B cell (primary cell): Measurements from ENCODE around the gene LRP4. TPM values are rescaled to one million over a fixed set of nuclear protein-coding genes. Genes with fewer than 3 reads are reported as not detected.

Experiments
- ATAC-seq: fragments of 200-7000 bp; cut with Tn5 transposase; one replicate; pipeline ENCODE4 v1.10.0; 2021; ENCODE audit warnings: low read depth, mild to moderate bottlenecking, moderate number of reproducible peaks, moderate library complexity
- CTCF ChIA-PET: fragments of 350-600 bp; sonication (Branson Sonifier 250); formaldehyde crosslinking; loops from one replicate; lab custom pipeline; 2021; ENCODE audit warnings: antibody characterized with exemption, inconsistent platforms; lab: Charles Lee
- POLR2A ChIA-PET: fragments of 350-600 bp; sonication (Branson Sonifier 250); formaldehyde crosslinking; loops from one replicate; lab custom pipeline; 2021; ENCODE audit warnings: antibody characterized with exemption; lab: Charles Lee
- DNase-seq: peaks from one replicate; pipeline ENCODE4 v3.0.0; 2013
- H2AFZ ChIP-seq: 2 replicates; pipeline ENCODE4 v1.6.1; 2012; ENCODE audit warnings: mild to moderate bottlenecking, low read depth, low read length; ENCODE audit not compliant: insufficient read depth, poor library complexity, severe bottlenecking
- H3K27ac ChIP-seq, 2 donors: 1 replicate in 1 of 2; 2 replicates in 1 of 2; pipeline ENCODE4 v1.5.1; 2012 to 2013; ENCODE audit warnings: low read length in 2 of 2, mild to moderate bottlenecking in 2 of 2, moderate library complexity in 1 of 2
- H3K27me3 ChIP-seq, 4 experiments: fragments of 200-600 bp in 1 of 4; sonication (generic) in 1 of 4; replicated peaks in 1 of 4; 1 replicate in 2 of 4; 2 replicates in 2 of 4; pipeline versions ENCODE4 v1.6.1 to v1.7.0; 2013 to 2016; ENCODE audit warnings: low read length in 3 of 4, mild to moderate bottlenecking in 2 of 4, mixed read lengths in 1 of 4, moderate library complexity in 1 of 4; ENCODE audit not compliant: insufficient read depth in 4 of 4, control insufficient read depth in 3 of 4; ENCODE audit errors: control extremely low read depth in 1 of 4
- H3K36me3 ChIP-seq, 2 experiments: replicated peaks in 1 of 2; 1 replicate in 1 of 2; 2 replicates in 1 of 2; pipeline versions ENCODE4 v1.6.1 to v1.7.1; 2013; ENCODE audit warnings: low read length in 1 of 2; ENCODE audit not compliant: insufficient read depth in 2 of 2, control insufficient read depth in 1 of 2; ENCODE audit errors: control extremely low read depth in 1 of 2, extremely low read depth in 1 of 2
- H3K4me1 ChIP-seq, 2 donors: fragments of 200-600 bp in 1 of 2; sonication (generic) in 1 of 2; 1 replicate in 1 of 2; 2 replicates in 1 of 2; pipeline versions ENCODE4 v1.5.1 to v1.6.1; 2013 to 2017; ENCODE audit warnings: low read length in 2 of 2; ENCODE audit not compliant: control insufficient read depth in 2 of 2, insufficient read depth in 2 of 2
- H3K4me2 ChIP-seq: replicated peaks from 2 replicates; pipeline ENCODE3; 2012; ENCODE audit warnings: mild to moderate bottlenecking, low read depth, low read length; ENCODE audit not compliant: poor library complexity, severe bottlenecking
- H3K4me3 ChIP-seq, 5 experiments: fragments of 200-600 bp in 1 of 5; sonication (generic) in 1 of 5; 1 replicate in 3 of 5; 2 replicates in 2 of 5; pipeline versions ENCODE4 v1.5.1 to v1.7.0; 2011 to 2016; ENCODE audit warnings: low read length in 4 of 5, mild to moderate bottlenecking in 4 of 5, low read depth in 2 of 5, control low read depth in 1 of 5, moderate library complexity in 1 of 5; ENCODE audit not compliant: insufficient read depth in 1 of 5; ENCODE audit errors: control extremely low read depth in 1 of 5, extremely low read depth in 1 of 5
- H3K79me2 ChIP-seq: fragments of 200-600 bp; sonication (generic); one replicate; pipeline ENCODE4 v1.6.0; 2016; ENCODE audit warnings: low read length; ENCODE audit not compliant: control insufficient read depth, insufficient read depth
- H3K9ac ChIP-seq: fragments of 200-600 bp; sonication (generic); 2 replicates; pipeline ENCODE4 v1.6.1; 2017; ENCODE audit warnings: mild to moderate bottlenecking, low read length, moderate library complexity
- H3K9me3 ChIP-seq, 3 donors: one replicate each; pipeline versions ENCODE4 v1.6.1 to v1.7.1; 2013; ENCODE audit warnings: low read length in 2 of 3; ENCODE audit not compliant: control insufficient read depth in 2 of 3, insufficient read depth in 1 of 3; ENCODE audit errors: control extremely low read depth in 1 of 3
- H4K20me1 ChIP-seq: 2 replicates; pipeline ENCODE4 v1.6.0; 2012; ENCODE audit warnings: mild to moderate bottlenecking, low read length; ENCODE audit not compliant: insufficient read depth, control insufficient read depth, poor library complexity, severe bottlenecking
- H3K27ac Mint-ChIP-seq: one replicate; pipeline ENCODE4 v1.8.0; 2021; ENCODE audit warnings: mixed read lengths
- H3K27me3 Mint-ChIP-seq: one replicate; pipeline ENCODE4 v1.8.0; 2021; ENCODE audit warnings: mixed read lengths
- H3K4me1 Mint-ChIP-seq: one replicate; pipeline ENCODE4 v1.8.0; 2021; ENCODE audit warnings: mixed read lengths
- H3K4me3 Mint-ChIP-seq: one replicate; pipeline ENCODE4 v1.8.0; 2021; ENCODE audit warnings: mixed read lengths
- H3K9me3 Mint-ChIP-seq: one replicate; pipeline ENCODE4 v1.8.0; 2022; ENCODE audit warnings: mixed read lengths; ENCODE audit not compliant: insufficient read depth
- CTCF ChIP-seq: fragments of 200-600 bp; IDR thresholded peaks from one replicate; pipeline ENCODE4 v1.8.0; 2022; ENCODE audit warnings: antibody characterized with exemption, mild to moderate bottlenecking
- EZH2 ChIP-seq: IDR thresholded peaks from 2 replicates; pipeline ENCODE4 v1.6.1; 2012; ENCODE audit warnings: borderline replicate concordance, low read depth, mild to moderate bottlenecking, moderate library complexity, low read length; ENCODE audit not compliant: insufficient read depth, poor library complexity, severe bottlenecking
- WGBS: methylation state at CpG from one replicate; pipeline ENCODE4 v1.1.5; 2013; ENCODE audit warnings: missing lambda C conversion rate; ENCODE audit not compliant: insufficient coverage; 5-methylcytosine and 5-hydroxymethylcytosine counted together
- intact Hi-C: fragments of 100-400 bp; cut with micrococcal nuclease; formaldehyde crosslinking; loops from one replicate; pipeline ENCODE4 v1.10.0; 2022
- polyA plus RNA-seq: library from polyadenylated mRNA; depleted of rRNA; stranded (reverse); fragments of >200 nt; gene quantifications from 2 replicates; pipeline ENCODE4 v1.2.3, GENCODE V29; 2012
- total RNA-seq, 2 donors: library from RNA; stranded (reverse); fragments of 120-200 nt in 1 of 2; gene quantifications; 1 replicate in 1 of 2; 2 replicates in 1 of 2; pipeline versions ENCODE4 v1.2.3 to v1.2.4, GENCODE V29; 2013 to 2022

The LRP4 gene
- total and polyA plus RNA-seq, 2 donors (not counting 1 experiment from before 2014, with no cell fraction given) = not detected

DNA sequence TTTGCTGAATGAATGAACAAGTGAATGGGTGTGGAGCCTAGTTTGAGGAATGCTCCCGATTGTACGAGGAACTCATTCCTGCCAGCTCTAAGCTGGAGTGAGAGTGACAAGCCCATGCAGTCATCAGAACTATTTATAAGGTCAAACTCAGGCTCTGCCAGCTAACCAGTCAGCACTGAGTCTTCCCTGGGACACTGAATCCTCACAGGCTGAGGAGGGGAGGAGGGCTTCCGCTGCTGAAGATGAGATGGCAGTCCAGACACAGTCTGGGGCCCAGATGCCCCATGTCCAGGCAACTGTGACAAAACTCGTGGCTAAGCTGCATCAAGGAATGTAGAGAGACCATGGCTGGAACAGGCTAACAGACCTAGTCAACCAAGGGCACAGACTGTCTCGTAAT lies 4.0 kb downstream of the LRP4 start:
- H3K27ac Mint-ChIP-seq = no peak overlapping the region
- DNase-seq (no peak), ATAC-seq (no peak)
- no peak for TF ChIP-seq CTCF
- TF ChIP-seq EZH2 = no peak
- peaks cover 0 to 64% (median 30%) of the 10 kb centered on the region in 4 experiments for H3K27me3 ChIP-seq
- H3K4me3 Mint-ChIP-seq = no peak overlapping the region
- no peak overlapping the region for H2AFZ ChIP-seq
- H3K79me2 ChIP-seq = no peaks in the 10 kb centered on the region
- H3K4me1 ChIP-seq = peaks cover 25 to 26% of the 10 kb centered on the region in 2 donors
- H3K9ac ChIP-seq = no peak overlapping the region
- POLR2A ChIA-PET = no interaction called here
- no peak overlapping the region for H3K4me3 ChIP-seq
- intact Hi-C loops = no loop called here
- H3K4me1 Mint-ChIP-seq = peaks cover 23% of the 10 kb centered on the region
- no peaks in the 10 kb centered on the region for H3K36me3 ChIP-seq
- CTCF ChIA-PET = interaction anchor here (1.0 kb wide), 1 partner anchor 22 kb away, joined by 4 read pairs; the partner anchor contains the start of gene CSTPP1
- 82% methylated on average over 5 of the region's 5 CpGs for WGBS
- no peak overlapping the region for H3K4me2 ChIP-seq
- H3K27ac ChIP-seq = no peak overlapping the region
- peaks cover 50% of the 10 kb centered on the region for H3K27me3 Mint-ChIP-seq
- no peaks in the 10 kb centered on the region for H3K9me3 Mint-ChIP-seq
- peaks cover 0 to 11% (median 0%) of the 10 kb centered on the region in 3 donors for H3K9me3 ChIP-seq
- H4K20me1 ChIP-seq = no peaks in the 10 kb centered on the region

DNA sequence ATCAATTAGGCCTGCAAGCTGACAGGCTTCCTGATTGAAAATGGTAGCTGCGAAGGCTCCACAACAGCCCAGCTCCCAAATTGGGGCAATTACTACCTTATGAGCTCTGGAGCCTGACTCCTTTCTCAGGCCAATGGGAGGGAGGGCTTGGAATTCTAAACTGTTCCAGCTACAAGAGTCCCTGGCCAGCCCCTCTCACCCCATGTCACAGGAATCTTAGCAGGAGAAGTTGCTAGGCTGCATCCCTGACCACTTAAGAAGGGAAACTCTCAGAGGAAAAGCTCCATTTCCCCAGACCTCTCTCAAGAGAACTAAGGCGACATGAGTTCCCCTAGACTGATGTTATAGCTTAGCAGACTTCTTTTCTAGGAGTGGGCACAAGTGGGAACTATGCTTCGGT lies 4.9 kb downstream of the LRP4 start:
- intact Hi-C loops = no loop called here
- ChIA-PET POLR2A (no interaction called here), CTCF (interaction anchor here (1.0 to 1.1 kb wide), 2 partner anchors 20 to 23 kb away, joined by 3 to 4 read pairs; partner anchors contain the start of gene CSTPP1)
- Histone ChIP-seq H2AFZ (no peak overlapping the region), H3K4me3 (no peak overlapping the region), H3K36me3 (no peaks in the 10 kb centered on the region), H3K4me2 (no peak overlapping the region), H4K20me1 (no peaks in the 10 kb centered on the region), H3K27ac (no peak overlapping the region), H3K9ac (no peak overlapping the region), H3K4me1 (peaks cover 17 to 19% of the 10 kb centered on the region in 2 donors), H3K27me3 (peaks cover 0 to 56% (median 24%) of the 10 kb centered on the region in 4 experiments), H3K79me2 (no peaks in the 10 kb centered on the region), H3K9me3 (peaks cover 0 to 11% (median 0%) of the 10 kb centered on the region in 3 donors)
- no peak for DNase-seq
- WGBS = 88% methylated on average over 1 of the region's 3 CpGs
- H3K27ac Mint-ChIP-seq = no peak overlapping the region
- H3K9me3 Mint-ChIP-seq = no peaks in the 10 kb centered on the region
- no peak overlapping the region for H3K4me3 Mint-ChIP-seq
- peaks cover 16% of the 10 kb centered on the region for H3K4me1 Mint-ChIP-seq
- peaks cover 43% of the 10 kb centered on the region for H3K27me3 Mint-ChIP-seq
- TF ChIP-seq CTCF = no peak
- TF ChIP-seq EZH2 = no peak
- no peak for ATAC-seq
